ENCODE data around the gene CALHM2. TPM values are rescaled to one million over a fixed set of nuclear protein-coding genes. Genes with fewer than 3 reads are reported as not detected.

The CALHM2 gene
- total and polyA plus RNA-seq, 2 of the 13 experiments (the other 11 are each of a cell fraction or from before 2014, with no cell fraction given) = 0.15 TPM; not detected in 1

GRCh38 chr10:103452506-103453230 is 498 bp upstream of the CALHM2 start (continued):
- TF ChIP-seq STAG1 (CRISPR knock-in tag; IDR thresholded peaks at IDR 0.05) = no peak
- 0 out of 2 replicates have a peak, but pooled peaks have one; percentile 42 for TF ChIP-seq ZNF768 (CRISPR knock-in tag; IDR thresholded peaks at IDR 0.05)
- no peak for TF ChIP-seq CREM (IDR thresholded peaks at IDR 0.05)
- TF ChIP-seq CREM (CRISPR knock-in tag; IDR thresholded peaks at IDR 0.05) = no peak

DNA sequence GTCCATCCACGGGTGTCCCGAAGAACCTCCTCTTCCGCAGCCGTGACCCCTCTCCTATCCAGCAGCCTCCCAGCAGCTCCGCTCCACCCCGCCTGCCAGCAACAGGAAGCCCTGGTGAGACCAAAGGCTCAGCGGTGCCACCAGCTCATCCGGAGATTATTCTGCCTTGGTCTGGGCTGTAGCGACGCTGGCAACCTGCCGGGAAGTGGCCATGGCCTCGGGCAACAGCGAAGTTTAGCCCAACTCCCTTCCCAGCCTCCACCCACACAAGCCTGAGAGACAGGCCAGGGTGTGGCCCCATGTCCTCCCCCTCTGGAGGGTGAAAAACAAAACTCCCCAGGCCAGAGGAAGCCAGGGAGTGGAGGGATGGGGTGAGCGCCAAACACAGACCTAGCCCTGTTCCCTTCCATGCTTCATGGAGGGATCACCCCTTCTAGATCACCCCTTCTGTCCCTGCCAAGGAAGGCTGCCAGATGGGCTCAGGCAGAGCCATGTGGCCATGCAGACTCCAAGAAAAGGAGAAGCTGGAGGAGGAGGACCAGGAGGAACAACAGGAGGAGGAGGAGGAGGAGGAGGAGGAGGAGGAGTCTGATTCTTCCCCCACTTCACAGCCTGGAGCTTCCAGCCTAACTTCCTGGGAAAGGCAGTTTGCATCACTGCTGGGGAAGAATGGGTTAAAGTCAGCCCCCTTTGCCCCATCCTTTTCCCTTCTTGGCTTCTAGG is 918 bp downstream of the CALHM2 start:
- FAIRE-seq (no peak), ATAC-seq (peak; percentile 10), DNase-seq (ENCODE audit: low spot score) (no peak)
- H3K9me3 ChIP-seq (ENCODE audit: low read length) = no peaks in the 10 kb centered on the region
- BruUV-seq (replicated peaks) = no TSS peak
- peaks cover 18% of the 10 kb centered on the region for H3K4me1 ChIP-seq (ENCODE audit: insufficient read depth, low read length)
- H3K4me2 ChIP-seq (ENCODE audit: low read depth, low read length) = peak overlapping the region; percentile 81; the same call in 1 of the 2 replicates
- intact Hi-C loops (cut with micrococcal nuclease; ENCODE audit: unreplicated experiment) = no loop called here
- H3K27me3 ChIP-seq (ENCODE audit: control insufficient read depth in 1 of 2, insufficient read depth in 2 of 2, low read length in 2 of 2) = peaks cover 2 to 32% of the 10 kb centered on the region in 2 experiments; a peak in 4 of 5 replicates
- ChIA-PET POLR2A (no interaction called here), CTCF (ENCODE audit: low intra/inter-chr PET ratio, low total read pairs) (no interaction called here)
- WGBS (ENCODE audit: low lambda C conversion rate) = 60% methylated on average over 14 of the region's 14 CpGs
- H3K9ac ChIP-seq (ENCODE audit: insufficient read depth, low read depth, low read length) = no peak overlapping the region
- in situ Hi-C loops (cut with HindIII; ENCODE audit: extremely low pct_ligation_motif_present, low pct_unique_long_range_greater_than_20kb) = no loop called here
- H4K20me1 ChIP-seq (ENCODE audit: insufficient read depth, low read length) = no peaks in the 10 kb centered on the region
- no peak overlapping the region for H2AFZ ChIP-seq (ENCODE audit: low read length)
- H3K36me3 ChIP-seq (replicated peaks in 1 of 2; ENCODE audit: control insufficient read depth in 1 of 2, insufficient read depth in 2 of 2, low read length in 2 of 2) = no peaks in the 10 kb centered on the region; a peak in 1 of 5 replicates
- no peaks in the 10 kb centered on the region for H3K79me2 ChIP-seq (ENCODE audit: insufficient read depth, low read length)
- H3K4me3 ChIP-seq (replicated peaks in 1 of 3; ENCODE audit: insufficient read depth in 1 of 3, low read depth in 2 of 3, low read length in 3 of 3) = no peak overlapping the region
- peak; percentile 43; the same call in 1 of the 2 replicates for TF ChIP-seq ZNF263 (CRISPR knock-in tag; IDR thresholded peaks at IDR 0.05)
- TF ChIP-seq ELF3 (CRISPR knock-in tag; IDR thresholded peaks at IDR 0.05) = no peak
- H3K27ac ChIP-seq (ENCODE audit: extremely low read length, insufficient read depth, low read length) = no peak overlapping the region
